Ovary (tissue), 3 donors: ENCODE measurements around the gene MED23.

ENCODE experiments used
- POLR2A ChIP-seq: fragments of 450-650 bp; IDR thresholded peaks from one replicate; pipeline ENCODE4 v1.6.1; 2017; ENCODE audit warnings: antibody characterized with exemption, mild to moderate bottlenecking, moderate library complexity
- TF ChIP-seq, protein P1 (sequence below), 3 donors: fragments of 450-650 bp in 2 of 3; fragments of 200-600 bp in 1 of 3; IDR thresholded peaks; one replicate each; pipeline versions ENCODE4 v1.5.1 to v1.8.0; 2016 to 2022; ENCODE audit warnings: antibody characterized with exemption in 3 of 3, mild to moderate bottlenecking in 1 of 3
- donor health status: DM: no; HTN: no; CAD: no.

DNA sequence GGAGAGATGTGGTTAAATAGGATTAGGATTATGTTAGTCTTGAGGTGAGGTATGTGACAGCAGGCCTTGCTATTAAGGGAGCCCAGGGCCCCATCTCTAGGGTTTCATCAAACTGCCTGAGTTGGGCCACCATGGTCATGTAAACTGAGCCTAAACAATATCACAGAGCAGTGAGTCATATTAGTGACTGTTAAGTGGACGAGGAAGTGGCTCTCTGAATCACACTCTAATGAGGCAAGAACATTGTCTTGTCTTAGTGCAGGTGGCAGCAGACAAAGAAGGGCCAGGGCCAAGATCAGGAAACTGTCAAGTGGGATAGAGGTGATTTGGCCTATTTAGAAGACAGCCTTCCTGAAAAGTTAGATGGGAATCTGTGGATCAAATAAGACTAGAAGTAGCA is 32.2 kb upstream of the MED23 start:
- TF ChIP-seq, protein P1, sequence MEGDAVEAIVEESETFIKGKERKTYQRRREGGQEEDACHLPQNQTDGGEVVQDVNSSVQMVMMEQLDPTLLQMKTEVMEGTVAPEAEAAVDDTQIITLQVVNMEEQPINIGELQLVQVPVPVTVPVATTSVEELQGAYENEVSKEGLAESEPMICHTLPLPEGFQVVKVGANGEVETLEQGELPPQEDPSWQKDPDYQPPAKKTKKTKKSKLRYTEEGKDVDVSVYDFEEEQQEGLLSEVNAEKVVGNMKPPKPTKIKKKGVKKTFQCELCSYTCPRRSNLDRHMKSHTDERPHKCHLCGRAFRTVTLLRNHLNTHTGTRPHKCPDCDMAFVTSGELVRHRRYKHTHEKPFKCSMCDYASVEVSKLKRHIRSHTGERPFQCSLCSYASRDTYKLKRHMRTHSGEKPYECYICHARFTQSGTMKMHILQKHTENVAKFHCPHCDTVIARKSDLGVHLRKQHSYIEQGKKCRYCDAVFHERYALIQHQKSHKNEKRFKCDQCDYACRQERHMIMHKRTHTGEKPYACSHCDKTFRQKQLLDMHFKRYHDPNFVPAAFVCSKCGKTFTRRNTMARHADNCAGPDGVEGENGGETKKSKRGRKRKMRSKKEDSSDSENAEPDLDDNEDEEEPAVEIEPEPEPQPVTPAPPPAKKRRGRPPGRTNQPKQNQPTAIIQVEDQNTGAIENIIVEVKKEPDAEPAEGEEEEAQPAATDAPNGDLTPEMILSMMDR (IDR thresholded peaks at IDR 0.05), result no peak
- no peak for TF ChIP-seq POLR2A
